Stimulated activated CD4-positive, alpha-beta T cell treated with anti-CD3 and anti-CD28 coated beads, Interleukin-1b, Interleukin-23, amount 100 ng/mL, for 4 hours (primary cell): ENCODE measurements around the gene GAPT.
"Not testable (repeated sequence)": the region's sequence is repeated elsewhere in the genome, so short reads cannot be mapped to it uniquely, and the experiment has no call there.

Source experiments
- DNase-seq, 2 donors: peaks; one replicate each; pipeline ENCODE4 v3.0.0-alpha.2; 2020; ENCODE audit warnings: low read depth in 2 of 2

GAPT gene

DNA sequence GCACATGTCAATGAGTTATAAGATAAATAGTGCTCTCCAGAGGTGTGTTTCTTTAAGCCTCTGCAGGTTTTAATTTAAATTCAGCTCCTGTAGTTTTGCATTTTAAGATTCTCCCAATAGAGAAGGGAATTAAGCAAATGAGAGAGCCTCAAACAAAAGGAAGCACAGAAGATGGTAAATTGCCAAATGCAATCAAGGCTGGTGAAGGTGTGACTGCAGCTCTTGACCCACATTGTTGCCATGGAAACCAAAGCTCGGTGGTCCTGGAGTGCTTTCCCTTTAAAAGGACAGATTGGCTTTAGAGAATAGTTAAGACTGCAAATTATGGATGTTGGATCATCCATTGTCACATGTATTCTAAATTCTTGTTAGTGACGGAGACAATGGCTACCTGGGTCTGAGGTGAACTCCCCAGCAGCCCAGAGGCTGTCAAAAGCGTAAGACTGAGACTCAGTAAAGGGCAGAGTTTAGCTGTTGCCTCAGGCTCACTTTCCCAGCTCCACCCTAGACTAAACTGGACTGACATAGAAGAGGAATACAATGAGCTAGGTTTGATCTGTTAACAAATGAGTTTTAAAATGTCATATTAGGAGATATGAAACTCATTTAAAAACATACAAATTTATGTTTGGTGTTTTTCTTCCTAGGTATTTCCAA is 12.3 kb downstream of the GAPT start:
- DNase-seq: no peak

DNA sequence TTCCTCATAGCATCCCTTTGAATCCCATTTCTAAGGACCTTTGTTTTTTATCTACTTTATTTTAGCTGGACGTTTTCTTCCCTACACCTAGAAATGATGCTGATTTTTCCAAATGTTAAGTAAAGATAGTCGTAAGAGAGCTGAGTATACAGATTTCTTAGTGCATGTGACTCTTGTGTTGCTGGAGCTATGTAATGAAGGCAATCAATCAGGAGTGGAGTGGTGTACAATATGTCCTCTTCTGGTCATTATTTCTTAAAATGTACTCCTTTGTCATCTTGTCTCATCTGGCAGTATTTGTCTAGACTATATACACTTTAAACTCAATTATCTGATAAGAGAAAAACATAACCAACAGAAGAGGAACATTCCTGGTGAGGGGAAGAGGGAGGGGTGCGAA is 13.5 kb downstream of the GAPT start:
- DNase-seq: no peak

- DNase-seq: no peak
Observed at GRCh38 chr5:58505502-58505901, 14.3 kb downstream of the GAPT start.

GRCh38 chr5:58505971-58506640 is 14.9 kb downstream of the GAPT start:
- DNase-seq: no peak

DNA sequence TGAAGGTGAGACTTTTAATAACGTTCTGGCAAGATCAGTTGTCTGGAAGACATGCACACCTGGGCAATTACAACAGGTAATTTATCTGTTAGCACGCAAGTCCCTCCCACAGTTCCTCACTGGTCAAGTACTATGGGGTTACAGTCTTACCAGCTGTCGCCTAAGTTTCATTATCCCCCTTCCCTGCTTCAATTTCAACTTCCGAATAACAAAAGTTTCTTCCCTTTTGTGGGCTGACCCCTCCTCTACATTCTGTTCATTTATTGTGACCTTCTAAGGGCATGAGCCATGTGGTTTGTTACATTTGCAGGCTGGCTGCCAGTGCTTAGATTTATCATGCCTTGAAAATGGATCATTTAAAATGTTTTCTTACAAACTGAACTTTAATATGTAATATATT is 16.5 kb downstream of the GAPT start:
- no peak for DNase-seq

- DNase-seq: no peak
Observed at GRCh38 chr5:58517198-58517597, 26.0 kb downstream of the GAPT start.

DNA sequence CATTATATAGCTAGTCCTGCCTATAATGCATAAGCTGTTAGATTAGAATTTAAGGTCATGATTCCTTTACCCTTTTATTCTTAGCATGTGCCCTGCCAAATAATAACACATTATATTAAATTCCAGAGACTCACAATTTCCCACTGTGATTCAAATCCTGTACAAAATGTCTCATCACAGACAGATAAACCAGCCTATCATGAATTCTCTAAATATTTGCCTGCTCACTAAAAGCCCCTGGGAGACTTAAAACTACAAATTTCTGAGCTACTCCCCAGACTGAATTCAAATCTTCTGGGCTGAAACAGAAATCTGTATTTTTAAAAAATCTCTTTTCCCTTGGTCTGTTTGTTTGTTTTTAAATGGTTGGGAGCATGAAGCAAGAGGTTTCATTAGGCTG is 32.7 kb downstream of the GAPT start:
- DNase-seq: no peak

DNA sequence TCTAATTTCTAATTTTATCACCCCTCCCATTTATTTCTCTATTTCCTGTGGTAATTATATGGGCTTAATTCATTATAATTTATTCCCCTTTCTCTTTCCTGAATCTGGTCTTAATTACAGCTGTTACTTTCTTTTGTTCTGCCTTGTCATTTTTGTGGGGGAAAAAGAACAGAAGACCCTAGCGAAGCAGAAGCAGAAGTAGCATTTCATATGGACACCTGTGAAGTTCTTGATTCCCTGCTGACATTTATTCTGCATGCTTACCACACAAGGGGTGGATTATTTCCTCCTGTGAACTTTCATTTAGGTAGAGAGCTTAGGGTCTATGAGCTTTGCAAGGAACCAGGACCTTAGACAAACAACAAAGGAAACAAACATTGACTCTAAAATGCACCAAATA is 33.3 kb downstream of the GAPT start:
- DNase-seq: no peak

DNA sequence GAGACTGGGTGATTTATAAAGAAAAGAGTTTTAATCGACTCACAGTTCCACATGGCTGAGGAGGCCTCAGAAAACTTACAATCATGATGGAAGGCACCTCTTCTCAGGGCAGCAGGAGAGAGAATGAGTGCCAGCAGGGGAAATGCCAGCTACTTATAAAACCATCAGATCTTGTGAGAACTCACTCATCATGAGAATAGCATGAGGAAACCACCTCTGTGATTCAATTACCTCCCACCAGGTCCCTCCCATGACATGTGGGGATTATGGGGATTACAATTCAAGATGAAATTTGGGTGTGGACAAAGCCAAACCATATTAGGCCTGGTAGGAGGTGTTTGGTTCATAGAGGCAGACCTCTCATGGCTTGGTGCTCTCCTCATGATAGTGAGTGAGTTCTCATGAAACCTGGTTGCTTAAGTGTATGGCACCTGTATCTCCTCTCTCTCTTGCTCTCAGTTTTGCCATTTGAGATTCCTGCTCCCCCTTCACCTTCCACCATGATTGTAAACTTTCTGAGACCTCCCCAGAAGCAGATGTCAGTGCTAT is 39.8 kb downstream of the GAPT start:
- no peak for DNase-seq

DNA sequence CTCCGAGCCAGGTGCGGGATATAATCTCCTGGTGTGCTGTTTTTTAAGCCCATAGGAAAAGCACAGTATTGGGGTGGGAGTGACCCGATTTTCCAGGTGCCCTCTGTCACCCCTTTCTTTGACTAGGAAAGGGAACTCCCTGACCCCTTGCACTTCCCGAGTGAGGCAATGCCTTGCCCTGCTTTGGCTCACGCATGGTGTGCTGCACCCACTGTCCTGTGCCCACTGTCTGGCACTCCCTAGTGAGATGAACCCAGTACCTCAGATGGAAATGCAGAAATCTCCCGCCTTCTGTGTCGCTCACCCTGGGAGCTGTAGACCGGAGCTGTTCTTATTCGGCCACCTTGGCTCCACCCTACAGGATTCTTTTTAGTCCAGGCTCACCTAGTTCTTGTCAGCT is 50.7 kb downstream of the GAPT start:
- not testable (repeated sequence) for DNase-seq

- DNase-seq: no peak
Observed at GRCh38 chr5:58542709-58543108, 51.5 kb downstream of the GAPT start.

- no peak for DNase-seq
Observed at GRCh38 chr5:58543723-58544122, 52.5 kb downstream of the GAPT start.

- DNase-seq: no peak
Observed at GRCh38 chr5:58544195-58544594, 53.0 kb downstream of the GAPT start.

DNA sequence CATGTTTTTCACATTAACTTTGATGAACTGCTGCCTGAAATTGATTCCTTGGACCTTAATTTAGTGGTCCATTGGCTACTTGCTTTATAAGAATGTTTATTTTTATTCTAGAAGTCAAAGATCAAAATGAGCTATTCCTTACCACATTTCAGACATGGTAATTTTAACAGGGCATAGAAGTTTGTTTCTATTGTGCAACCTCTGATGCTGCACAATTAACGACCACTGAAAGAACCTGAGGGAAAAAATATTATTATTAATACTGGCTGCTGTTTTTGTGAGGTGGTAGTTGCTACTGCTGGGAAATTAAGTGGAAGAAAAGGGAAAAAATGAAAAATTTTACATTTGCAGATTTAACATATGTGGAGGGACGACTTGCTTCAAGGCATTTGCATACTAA is 53.7 kb downstream of the GAPT start:
- no peak for DNase-seq

GRCh38 chr5:58545912-58546311 is 54.7 kb downstream of the GAPT start:
- no peak for DNase-seq
